Measurements from ENCODE around the gene CEP112. TPM values are rescaled to one million over a fixed set of nuclear protein-coding genes. Genes with fewer than 3 reads are reported as not detected.

The CEP112 gene
- total RNA-seq, 1 experiment from 2014 or later = 5.4 TPM

DNA sequence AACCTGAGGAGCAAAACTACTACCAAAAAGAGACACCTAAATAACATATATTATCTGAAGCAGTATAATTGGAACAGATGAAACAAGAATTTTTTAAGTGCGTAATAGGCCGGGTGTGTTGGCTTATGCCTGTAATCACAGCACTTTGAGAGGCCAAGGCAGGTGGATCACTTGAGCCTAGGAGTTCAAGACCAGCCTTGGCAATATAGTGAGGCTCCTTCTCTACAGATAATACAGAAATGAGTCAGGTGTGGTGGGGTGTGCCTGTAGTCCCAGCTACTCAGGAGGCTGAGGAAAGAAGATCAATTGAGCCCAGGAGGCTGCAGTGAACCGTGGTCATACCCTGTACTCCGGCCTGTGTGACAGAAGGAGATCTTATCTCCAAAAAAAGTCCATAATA is 336.3 kb downstream of the CEP112 start:
- no peaks in the 10 kb centered on the region for H3K9me3 Mint-ChIP-seq (ENCODE audit: low read depth, unreplicated experiment)
- H3K4me3 Mint-ChIP-seq (ENCODE audit: low read depth, unreplicated experiment) = no peak overlapping the region
- intact Hi-C loops (cut with micrococcal nuclease; ENCODE audit: unreplicated experiment) = no loop called here
- no peak overlapping the region for H3K27ac Mint-ChIP-seq (ENCODE audit: unreplicated experiment)
- H3K36me3 Mint-ChIP-seq (ENCODE audit: insufficient read depth, unreplicated experiment) = no peaks in the 10 kb centered on the region
- peaks cover 11% of the 10 kb centered on the region for H3K4me1 Mint-ChIP-seq (ENCODE audit: low read depth, unreplicated experiment)
- BruUV-seq (replicated peaks) = no TSS peak
- TF ChIP-seq, protein P1, sequence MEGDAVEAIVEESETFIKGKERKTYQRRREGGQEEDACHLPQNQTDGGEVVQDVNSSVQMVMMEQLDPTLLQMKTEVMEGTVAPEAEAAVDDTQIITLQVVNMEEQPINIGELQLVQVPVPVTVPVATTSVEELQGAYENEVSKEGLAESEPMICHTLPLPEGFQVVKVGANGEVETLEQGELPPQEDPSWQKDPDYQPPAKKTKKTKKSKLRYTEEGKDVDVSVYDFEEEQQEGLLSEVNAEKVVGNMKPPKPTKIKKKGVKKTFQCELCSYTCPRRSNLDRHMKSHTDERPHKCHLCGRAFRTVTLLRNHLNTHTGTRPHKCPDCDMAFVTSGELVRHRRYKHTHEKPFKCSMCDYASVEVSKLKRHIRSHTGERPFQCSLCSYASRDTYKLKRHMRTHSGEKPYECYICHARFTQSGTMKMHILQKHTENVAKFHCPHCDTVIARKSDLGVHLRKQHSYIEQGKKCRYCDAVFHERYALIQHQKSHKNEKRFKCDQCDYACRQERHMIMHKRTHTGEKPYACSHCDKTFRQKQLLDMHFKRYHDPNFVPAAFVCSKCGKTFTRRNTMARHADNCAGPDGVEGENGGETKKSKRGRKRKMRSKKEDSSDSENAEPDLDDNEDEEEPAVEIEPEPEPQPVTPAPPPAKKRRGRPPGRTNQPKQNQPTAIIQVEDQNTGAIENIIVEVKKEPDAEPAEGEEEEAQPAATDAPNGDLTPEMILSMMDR (IDR thresholded peaks at IDR 0.05; ENCODE audit: unreplicated experiment) = no peak
- CTCF ChIA-PET = no interaction called here
- no peak for DNase-seq
- no peaks in the 10 kb centered on the region for H3K27me3 Mint-ChIP-seq (ENCODE audit: unreplicated experiment)

DNA sequence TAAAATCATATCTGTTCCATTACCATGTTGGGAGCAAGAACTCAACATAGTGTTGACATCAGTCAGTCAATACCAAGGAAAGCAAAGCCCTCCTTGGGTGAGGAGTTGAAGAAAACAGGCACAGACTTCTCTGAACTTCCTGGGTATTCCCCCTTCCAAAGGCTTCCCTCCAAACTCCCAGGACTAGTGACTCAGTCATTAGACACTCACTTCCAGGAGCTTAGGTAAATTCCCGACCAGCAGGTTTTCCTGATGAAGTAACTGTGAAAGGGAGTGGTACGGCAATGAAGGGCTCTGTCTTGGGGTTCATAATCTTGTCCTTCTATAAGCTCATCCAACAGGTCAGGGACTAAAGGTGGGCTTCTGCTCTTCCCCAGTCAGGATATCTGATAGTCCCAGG is 336.7 kb downstream of the CEP112 start:
- Mint-ChIP-seq H3K27me3 (ENCODE audit: unreplicated experiment) (no peaks in the 10 kb centered on the region), H3K4me1 (ENCODE audit: low read depth, unreplicated experiment) (peaks cover 11% of the 10 kb centered on the region), H3K9me3 (ENCODE audit: low read depth, unreplicated experiment) (no peaks in the 10 kb centered on the region), H3K27ac (ENCODE audit: unreplicated experiment) (no peak overlapping the region), H3K36me3 (ENCODE audit: insufficient read depth, unreplicated experiment) (no peaks in the 10 kb centered on the region), H3K4me3 (ENCODE audit: low read depth, unreplicated experiment) (no peak overlapping the region)
- CTCF ChIA-PET = no interaction called here
- intact Hi-C loops (cut with micrococcal nuclease; ENCODE audit: unreplicated experiment) = no loop called here
- BruUV-seq (replicated peaks) = no TSS peak
- DNase-seq = peak; percentile 40
- TF ChIP-seq, protein P1 (IDR thresholded peaks at IDR 0.05; ENCODE audit: unreplicated experiment) = no peak

DNA sequence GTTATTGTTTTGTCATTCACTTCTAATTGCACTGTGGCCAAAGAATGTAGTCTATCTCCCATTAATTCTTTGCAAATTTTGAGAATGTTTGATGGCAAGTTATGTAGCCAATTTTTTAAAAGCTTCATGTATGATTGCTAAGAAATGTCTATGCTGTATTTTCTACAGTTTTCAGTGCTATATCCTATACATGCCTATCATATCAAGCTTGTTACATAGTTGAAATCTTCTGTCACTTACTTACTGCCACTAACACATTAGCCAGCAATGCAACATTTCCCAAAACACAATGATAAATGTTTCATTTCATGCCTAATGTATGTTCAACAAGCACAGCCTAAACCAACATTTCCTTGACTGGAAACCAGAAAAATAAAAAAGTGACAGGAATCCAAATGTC is 338.1 kb downstream of the CEP112 start:
- H3K36me3 Mint-ChIP-seq (ENCODE audit: insufficient read depth, unreplicated experiment) = no peaks in the 10 kb centered on the region
- no peak overlapping the region for H3K4me3 Mint-ChIP-seq (ENCODE audit: low read depth, unreplicated experiment)
- TF ChIP-seq, protein P1 (IDR thresholded peaks at IDR 0.05; ENCODE audit: unreplicated experiment) = no peak
- peaks cover 5% of the 10 kb centered on the region for H3K27me3 Mint-ChIP-seq (ENCODE audit: unreplicated experiment)
- no peak for DNase-seq
- CTCF ChIA-PET = no interaction called here
- H3K27ac Mint-ChIP-seq (ENCODE audit: unreplicated experiment) = no peak overlapping the region
- intact Hi-C loops (cut with micrococcal nuclease; ENCODE audit: unreplicated experiment) = no loop called here
- no TSS peak for BruUV-seq (replicated peaks)
- H3K9me3 Mint-ChIP-seq (ENCODE audit: low read depth, unreplicated experiment) = no peaks in the 10 kb centered on the region
- peaks cover 15% of the 10 kb centered on the region for H3K4me1 Mint-ChIP-seq (ENCODE audit: low read depth, unreplicated experiment)

DNA sequence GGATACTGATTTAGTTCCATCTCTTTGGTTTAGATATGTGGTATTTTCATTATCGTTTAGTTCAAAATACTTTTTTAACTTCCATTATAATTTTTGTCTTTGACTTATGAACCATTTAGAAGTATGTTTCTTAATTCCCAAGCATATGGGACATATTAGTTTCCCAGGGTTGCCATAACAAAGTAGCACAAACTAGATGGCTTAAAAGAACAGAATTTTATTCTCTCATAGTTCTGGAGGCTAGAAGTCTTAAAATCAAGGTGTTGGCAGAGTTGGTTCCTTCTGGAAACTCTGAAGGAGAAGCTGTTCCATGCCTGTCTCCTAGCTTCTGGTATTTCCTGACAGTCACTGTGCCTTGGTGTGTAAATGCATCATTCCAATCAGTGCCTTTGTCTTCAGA is 339.0 kb downstream of the CEP112 start:
- Mint-ChIP-seq H3K27me3 (ENCODE audit: unreplicated experiment) (peaks cover 14% of the 10 kb centered on the region), H3K36me3 (ENCODE audit: insufficient read depth, unreplicated experiment) (no peaks in the 10 kb centered on the region), H3K27ac (ENCODE audit: unreplicated experiment) (no peak overlapping the region), H3K4me1 (ENCODE audit: low read depth, unreplicated experiment) (peaks cover 18% of the 10 kb centered on the region), H3K9me3 (ENCODE audit: low read depth, unreplicated experiment) (no peaks in the 10 kb centered on the region), H3K4me3 (ENCODE audit: low read depth, unreplicated experiment) (no peak overlapping the region)
- CTCF ChIA-PET = no interaction called here
- DNase-seq = no peak
- intact Hi-C loops (cut with micrococcal nuclease; ENCODE audit: unreplicated experiment) = no loop called here
- TF ChIP-seq, protein P1 (IDR thresholded peaks at IDR 0.05; ENCODE audit: unreplicated experiment) = no peak
- BruUV-seq (replicated peaks) = no TSS peak

Measured in Calu3 (cell line).